ENCODE results near the gene COPA. TPM values are rescaled to one million over a fixed set of nuclear protein-coding genes. Genes with fewer than 3 reads are reported as not detected.

Gene COPA
- total and polyA plus RNA-seq, 8 donors = 42.4 to 243 (median 85.2) TPM

DNA sequence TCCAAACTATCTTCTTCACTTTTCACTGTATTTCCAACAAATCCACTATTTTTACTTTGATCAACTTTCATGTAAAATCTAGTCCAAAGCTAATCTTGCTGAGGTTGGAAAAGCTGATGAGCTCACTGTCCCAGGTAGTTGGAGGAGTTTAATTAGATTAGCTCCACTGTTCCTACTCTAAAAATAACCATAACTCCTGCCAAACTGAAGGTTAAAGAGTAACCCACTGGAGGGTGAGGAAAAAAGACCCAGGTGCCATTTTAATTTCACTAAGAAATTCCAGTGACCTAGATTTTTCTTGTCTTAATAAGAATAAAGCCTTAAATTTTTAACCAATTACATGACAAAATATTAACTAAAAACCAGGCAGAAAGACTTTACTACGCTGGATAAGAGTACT, 96.0 kb downstream of the COPA start:
- DNase-seq = no peak
- Histone ChIP-seq H3K27ac (no peak overlapping the region), H3K36me3 (peaks cover 11 to 29% (median 26%) of the 10 kb centered on the region in 4 donors), H3K9me3 (no peaks in the 10 kb centered on the region), H3K4me3 (no peak overlapping the region), H3K27me3 (no peaks in the 10 kb centered on the region), H3K4me1 (peaks cover 5 to 70% (median 23%) of the 10 kb centered on the region in 4 donors)
- 88 to 100% (median 94%) methylated on average over 1 of the region's 1 CpG for WGBS, 5 donors
- intact Hi-C loops (cut with DNase I; ENCODE audit: low total_unique reads) = no loop called here
- TF ChIP-seq, protein P1, sequence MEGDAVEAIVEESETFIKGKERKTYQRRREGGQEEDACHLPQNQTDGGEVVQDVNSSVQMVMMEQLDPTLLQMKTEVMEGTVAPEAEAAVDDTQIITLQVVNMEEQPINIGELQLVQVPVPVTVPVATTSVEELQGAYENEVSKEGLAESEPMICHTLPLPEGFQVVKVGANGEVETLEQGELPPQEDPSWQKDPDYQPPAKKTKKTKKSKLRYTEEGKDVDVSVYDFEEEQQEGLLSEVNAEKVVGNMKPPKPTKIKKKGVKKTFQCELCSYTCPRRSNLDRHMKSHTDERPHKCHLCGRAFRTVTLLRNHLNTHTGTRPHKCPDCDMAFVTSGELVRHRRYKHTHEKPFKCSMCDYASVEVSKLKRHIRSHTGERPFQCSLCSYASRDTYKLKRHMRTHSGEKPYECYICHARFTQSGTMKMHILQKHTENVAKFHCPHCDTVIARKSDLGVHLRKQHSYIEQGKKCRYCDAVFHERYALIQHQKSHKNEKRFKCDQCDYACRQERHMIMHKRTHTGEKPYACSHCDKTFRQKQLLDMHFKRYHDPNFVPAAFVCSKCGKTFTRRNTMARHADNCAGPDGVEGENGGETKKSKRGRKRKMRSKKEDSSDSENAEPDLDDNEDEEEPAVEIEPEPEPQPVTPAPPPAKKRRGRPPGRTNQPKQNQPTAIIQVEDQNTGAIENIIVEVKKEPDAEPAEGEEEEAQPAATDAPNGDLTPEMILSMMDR (IDR thresholded peaks at IDR 0.05) = no peak
- no peak for TF ChIP-seq EP300 (IDR thresholded peaks at IDR 0.05)

DNA sequence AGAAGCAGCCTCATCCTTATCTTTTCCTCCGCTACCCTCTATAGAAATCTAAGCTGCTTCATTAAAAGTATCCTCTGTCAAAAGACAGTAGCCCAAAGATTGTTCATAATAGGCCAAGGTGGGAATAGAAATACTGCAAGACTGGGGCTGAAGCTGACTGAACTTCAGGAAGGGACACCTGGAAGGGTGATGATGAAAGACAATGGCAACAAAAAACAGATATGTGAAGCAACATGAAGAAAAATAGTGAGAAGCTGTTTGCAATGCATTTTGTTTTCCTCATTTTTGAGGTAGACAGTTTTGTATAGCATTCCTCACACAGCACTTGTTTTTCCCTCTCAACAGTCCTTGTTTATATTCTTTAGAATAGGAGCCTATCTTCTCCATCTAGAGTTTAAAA, 97.6 kb downstream of the COPA start:
- no peak overlapping the region for H3K4me3 ChIP-seq
- no peak overlapping the region for H3K27ac ChIP-seq
- intact Hi-C loops (cut with DNase I; ENCODE audit: low total_unique reads) = no loop called here
- 81 to 98% (median 89%) methylated on average over 1 of the region's 1 CpG for WGBS, 5 donors
- peaks cover 5 to 60% (median 11%) of the 10 kb centered on the region in 4 donors for H3K4me1 ChIP-seq
- TF ChIP-seq EP300 (IDR thresholded peaks at IDR 0.05) = no peak
- no peak for TF ChIP-seq POLR2AphosphoS5 (IDR thresholded peaks at IDR 0.05)
- TF ChIP-seq, protein P1 (IDR thresholded peaks at IDR 0.05) = no peak
- no peak for TF ChIP-seq POLR2A (IDR thresholded peaks at IDR 0.05)
- no peaks in the 10 kb centered on the region for H3K27me3 ChIP-seq
- H3K9me3 ChIP-seq = no peaks in the 10 kb centered on the region
- H3K36me3 ChIP-seq = peaks cover 11 to 46% (median 38%) of the 10 kb centered on the region in 4 donors
- no peak for DNase-seq

DNA sequence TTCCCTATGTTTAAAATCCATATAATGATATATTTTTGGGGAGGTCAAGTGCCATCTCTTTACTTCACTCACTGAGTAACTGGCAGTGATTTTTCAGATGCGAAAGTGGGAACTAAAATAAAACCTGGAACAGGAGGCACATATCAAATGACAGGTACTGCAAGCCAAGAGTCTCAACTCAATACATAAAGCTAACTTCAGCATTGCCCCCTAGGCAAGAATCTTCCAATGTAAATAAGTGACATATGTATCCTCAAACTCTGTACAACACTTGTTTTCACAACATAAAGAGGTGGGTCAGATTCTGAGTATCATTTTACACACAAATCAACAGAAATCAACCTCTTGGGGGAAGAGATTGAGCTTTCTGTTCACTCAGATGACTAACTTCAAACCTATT, 98.8 kb downstream of the COPA start:
- DNase-seq = no peak
- intact Hi-C loops (cut with DNase I; ENCODE audit: low total_unique reads) = no loop called here
- Histone ChIP-seq H3K4me1 (peaks cover 5 to 60% (median 11%) of the 10 kb centered on the region in 4 donors), H3K27me3 (no peaks in the 10 kb centered on the region), H3K27ac (no peak overlapping the region), H3K36me3 (peaks cover 20 to 55% (median 49%) of the 10 kb centered on the region in 4 donors), H3K4me3 (no peak overlapping the region), H3K9me3 (no peaks in the 10 kb centered on the region)
- 60 to 98% (median 83%) methylated on average over 1 of the region's 1 CpG for WGBS, 5 donors
- TF ChIP-seq EP300 (IDR thresholded peaks at IDR 0.05) (no peak), POLR2A (IDR thresholded peaks at IDR 0.05) (no peak), POLR2AphosphoS5 (IDR thresholded peaks at IDR 0.05) (no peak)
- TF ChIP-seq, protein P1 (IDR thresholded peaks at IDR 0.05) = no peak

DNA sequence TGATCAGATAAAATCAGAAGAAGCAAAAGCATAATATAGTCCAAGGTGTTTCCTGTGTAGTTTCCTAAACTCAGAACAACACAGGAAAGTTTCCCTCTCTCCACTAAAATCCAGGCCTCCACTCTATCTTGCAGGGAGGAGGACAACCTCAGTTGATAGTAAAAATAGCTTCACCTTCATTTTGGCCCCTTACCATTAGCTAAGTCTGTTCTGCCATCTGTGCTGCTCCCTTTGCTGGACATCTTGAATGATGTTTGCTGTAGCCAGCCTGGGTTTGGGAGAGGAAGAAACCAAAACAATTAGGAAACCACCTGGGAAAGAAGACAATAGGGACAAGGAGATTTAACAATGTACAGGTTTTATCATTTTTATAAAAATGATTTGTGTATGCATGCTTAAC, 99.3 kb downstream of the COPA start:
- Histone ChIP-seq H3K36me3 (peaks cover 23 to 59% (median 53%) of the 10 kb centered on the region in 4 donors), H3K27ac (no peak overlapping the region), H3K9me3 (no peaks in the 10 kb centered on the region), H3K4me3 (no peak overlapping the region), H3K4me1 (peaks cover 5 to 60% (median 11%) of the 10 kb centered on the region in 4 donors), H3K27me3 (no peaks in the 10 kb centered on the region)
- no peak for DNase-seq
- TF ChIP-seq POLR2A (IDR thresholded peaks at IDR 0.05) = no peak
- no peak for TF ChIP-seq EP300 (IDR thresholded peaks at IDR 0.05)
- TF ChIP-seq, protein P1 (IDR thresholded peaks at IDR 0.05) = no peak
- TF ChIP-seq POLR2AphosphoS5 (IDR thresholded peaks at IDR 0.05) = no peak
- intact Hi-C loops (cut with DNase I; ENCODE audit: low total_unique reads) = no loop called here

Data from stomach (tissue), 9 donors.